Activated CD4-positive, alpha-beta T cell treated with anti-CD3 and anti-CD28 coated beads, Interleukin-2, Interleukin-6, amounts not matched to agents 100 ng/mL and 50 ng/mL, durations not matched to agents 16 hours and 8 hours (primary cell): ENCODE results near the gene SSR2.
"Not testable (repeated sequence)": the region's sequence is repeated elsewhere in the genome, so short reads cannot be mapped to it uniquely, and the experiment has no call there.

Experiments used
- DNase-seq: peaks from one replicate; pipeline ENCODE4 v3.0.0-alpha.2; 2020

The SSR2 gene

GRCh38 chr1:155990005-155990739, 30.6 kb downstream of the SSR2 start:
- DNase-seq = no peak

GRCh38 chr1:155989242-155990004, 31.3 kb downstream of the SSR2 start:
- peak; percentile 89 for DNase-seq

DNA sequence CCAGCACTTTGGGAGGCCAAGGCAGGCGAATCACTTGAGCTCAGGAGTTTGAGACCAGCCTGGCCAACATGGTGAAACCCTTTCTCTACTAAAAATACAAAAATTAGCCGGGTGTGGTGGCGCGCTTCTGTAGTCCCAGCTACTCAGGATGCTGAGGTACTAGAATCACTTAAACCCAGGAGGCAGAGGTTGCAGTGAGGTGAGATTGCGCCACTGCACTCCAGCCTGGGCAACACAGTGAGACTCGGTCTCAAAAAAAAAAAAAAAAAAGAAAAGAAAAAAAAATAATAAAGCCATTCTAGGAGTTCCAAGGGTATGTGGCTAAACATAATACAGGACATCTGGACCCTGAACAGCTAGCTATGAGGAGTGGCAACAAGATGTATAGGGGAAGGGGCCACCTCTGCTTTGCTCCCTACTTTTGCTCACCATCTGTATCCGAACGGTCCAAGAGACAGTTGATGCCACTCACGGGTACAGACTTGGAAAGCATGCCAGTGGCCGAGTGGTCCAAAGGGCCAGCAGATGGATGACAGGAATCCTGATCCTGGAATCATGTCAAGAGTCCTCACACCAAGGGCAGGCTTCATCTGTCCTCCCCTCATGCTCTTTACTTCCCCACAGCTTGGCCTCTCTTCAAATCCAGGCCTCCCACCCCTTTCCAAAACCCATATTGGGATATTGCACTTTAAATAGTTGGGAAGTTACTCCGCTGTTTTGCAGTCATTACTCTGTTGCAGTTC, 35.7 kb downstream of the SSR2 start:
- not testable (repeated sequence) for DNase-seq

DNA sequence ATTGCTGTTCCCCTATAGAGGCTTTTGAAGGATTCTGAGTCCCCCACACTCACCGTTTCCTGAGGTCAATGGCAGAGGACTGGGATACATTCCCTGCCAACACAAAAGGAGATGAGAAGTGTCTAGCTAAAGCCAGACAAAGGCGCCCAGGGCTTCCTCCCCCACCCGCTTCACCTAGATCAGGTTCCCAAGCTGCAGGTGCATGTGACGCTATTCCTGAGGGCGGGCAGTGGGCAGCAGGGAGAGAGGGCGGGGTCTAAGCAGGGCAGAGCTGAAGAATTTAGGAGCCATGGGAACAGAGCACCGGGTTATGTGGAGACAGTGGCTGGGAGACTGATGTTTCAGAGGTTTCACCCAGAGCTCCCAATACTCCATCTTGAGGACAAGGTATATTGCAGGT, 36.4 kb downstream of the SSR2 start:
- DNase-seq = no peak

DNA sequence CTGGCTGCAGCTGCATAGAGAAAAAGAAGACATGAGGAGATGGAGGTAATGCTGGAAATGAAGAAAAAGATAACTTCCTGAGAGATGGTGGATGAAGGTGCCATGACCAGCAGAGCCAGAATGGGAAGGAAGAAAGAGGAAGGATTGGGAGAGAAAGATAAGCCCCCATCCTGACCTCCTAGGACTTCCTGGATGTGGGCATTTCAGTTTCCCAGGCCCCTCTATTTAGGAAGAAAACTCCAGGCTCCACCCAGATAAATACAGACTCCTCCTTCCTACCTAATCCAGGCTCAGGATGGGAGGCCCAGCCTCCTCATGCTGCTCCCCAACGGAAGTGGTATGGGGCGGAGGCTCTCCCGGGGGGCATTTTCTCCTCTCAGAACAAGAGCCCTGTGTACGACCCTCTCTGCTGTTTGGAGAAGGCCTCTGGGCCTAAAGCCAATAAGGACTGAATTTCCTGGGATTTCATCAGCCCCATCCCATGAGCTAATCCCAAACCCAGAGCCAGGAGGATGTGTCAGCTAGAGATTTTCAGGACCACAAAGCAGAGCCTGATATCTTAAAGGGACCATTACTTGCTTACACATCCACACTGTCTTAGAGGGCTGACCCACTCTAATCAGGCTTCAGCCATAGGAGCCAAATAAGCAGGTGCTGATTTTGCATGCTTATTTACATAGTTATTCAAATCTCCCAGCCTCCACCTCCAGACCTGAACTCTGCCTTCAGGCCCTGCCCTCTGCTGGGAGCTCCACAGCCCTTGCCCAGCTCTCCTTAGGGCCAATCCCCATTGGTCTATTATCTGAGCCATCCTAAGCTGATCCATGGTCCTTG, 37.3 kb downstream of the SSR2 start:
- no peak for DNase-seq

- DNase-seq = no peak
Measured at GRCh38 chr1:155982106-155982505, 38.6 kb downstream of the SSR2 start.

GRCh38 chr1:155981266-155982088, 39.3 kb downstream of the SSR2 start:
- no peak for DNase-seq

GRCh38 chr1:155979597-155980343, 41.0 kb downstream of the SSR2 start:
- no peak for DNase-seq

GRCh38 chr1:155978973-155979429, 41.8 kb downstream of the SSR2 start:
- peak; percentile 43 for DNase-seq

GRCh38 chr1:155978325-155978972, 42.3 kb downstream of the SSR2 start, which contains the start of gene ARHGEF2:
ARHGEF2 (minus strand) TSS chr1:155978547; CDS start chr1:155978427, 120 bp downstream.
- peak; percentile 90 for DNase-seq

- peak; percentile 51 for DNase-seq
Measured at GRCh38 chr1:155977690-155978324, 42.9 kb downstream of the SSR2 start.

GRCh38 chr1:155976913-155977689, 43.6 kb downstream of the SSR2 start:
- DNase-seq = peak; percentile 39

GRCh38 chr1:155976062-155976912, 44.5 kb downstream of the SSR2 start:
- peak; percentile 67 for DNase-seq

DNA sequence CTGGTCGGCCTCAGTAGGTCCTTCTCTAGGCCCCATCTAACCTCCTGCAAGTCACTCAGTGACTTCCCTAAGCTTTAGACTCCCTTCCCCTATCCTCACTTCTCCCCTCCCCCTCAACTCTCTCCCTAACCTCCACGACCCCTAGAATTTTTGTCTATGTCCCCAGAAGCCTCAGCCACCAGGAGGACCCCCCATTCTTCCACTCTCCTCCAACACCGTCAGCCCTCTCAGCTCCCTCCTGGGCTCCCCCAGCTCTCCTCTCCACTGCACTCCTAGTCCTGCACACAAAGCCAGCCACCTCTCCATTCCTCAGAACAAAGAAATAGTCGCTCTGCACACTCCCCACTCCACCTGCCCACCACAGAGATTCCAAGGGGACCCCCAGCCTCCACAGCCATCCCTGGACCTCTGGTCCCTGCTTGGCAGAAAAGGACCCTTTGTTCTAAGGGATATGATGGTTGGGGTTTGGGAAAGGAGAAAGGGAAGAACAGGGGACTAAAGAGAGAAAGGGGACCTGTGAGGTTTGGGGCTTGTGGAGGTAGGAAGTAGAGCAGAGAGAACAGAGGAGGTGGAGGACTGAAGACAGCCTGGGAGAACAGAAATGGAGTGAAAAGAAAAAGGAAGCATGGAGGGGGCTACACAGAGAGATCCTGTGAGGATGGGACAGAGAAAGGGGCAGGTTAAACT, 45.2 kb downstream of the SSR2 start:
- no peak for DNase-seq

GRCh38 chr1:155974208-155975115, 46.3 kb downstream of the SSR2 start:
- no peak for DNase-seq

DNA sequence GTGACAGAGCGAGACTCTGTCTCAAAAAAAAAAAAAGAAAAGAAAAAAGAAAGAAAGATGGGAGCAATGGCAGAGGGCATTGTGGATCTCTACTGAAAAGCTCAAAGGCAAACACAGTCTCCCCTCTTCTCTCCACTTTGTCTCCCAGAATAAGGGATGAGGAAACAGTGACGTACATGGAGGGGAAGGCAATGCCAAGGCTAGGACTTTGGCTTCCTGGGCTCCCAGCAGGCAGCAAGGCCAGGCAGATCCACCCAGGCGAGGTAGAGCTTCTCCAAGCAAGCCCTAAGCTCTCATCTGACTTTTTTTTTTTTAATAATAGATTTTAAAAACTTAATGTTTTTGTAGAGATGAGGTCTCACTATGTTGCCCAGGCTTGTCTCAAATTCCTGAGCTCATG, 47.0 kb downstream of the SSR2 start:
- no peak for DNase-seq
